IPS-18a (cell line): ENCODE measurements around the gene TMEM131.
"Not testable (repeated sequence)": the region's sequence is repeated elsewhere in the genome, so short reads cannot be mapped to it uniquely, and the experiment has no call there.

Source experiments
- H3K27ac ChIP-seq: one replicate; pipeline ENCODE4 v1.5.1; 2013; ENCODE audit warnings: low read length
- H3K27me3 ChIP-seq: one replicate; pipeline ENCODE4 v1.6.1; 2013; ENCODE audit warnings: mild to moderate bottlenecking, low read length; ENCODE audit not compliant: control insufficient read depth, insufficient read depth
- H3K36me3 ChIP-seq: one replicate; pipeline ENCODE4 v1.6.1; 2013; ENCODE audit warnings: low read depth, low read length; ENCODE audit not compliant: control insufficient read depth
- H3K4me1 ChIP-seq: one replicate; pipeline ENCODE4 v1.6.1; 2013; ENCODE audit warnings: low read depth, low read length; ENCODE audit not compliant: control insufficient read depth
- H3K4me3 ChIP-seq: one replicate; pipeline ENCODE4 v1.5.1; 2013; ENCODE audit warnings: low read length
- H3K9ac ChIP-seq: one replicate; pipeline ENCODE4 v1.6.1; 2013; ENCODE audit warnings: mild to moderate bottlenecking, low read length, moderate library complexity
- H3K9me3 ChIP-seq: one replicate; pipeline ENCODE4 v1.6.1; 2013; ENCODE audit warnings: low read depth, low read length; ENCODE audit not compliant: control insufficient read depth

TMEM131 gene

DNA sequence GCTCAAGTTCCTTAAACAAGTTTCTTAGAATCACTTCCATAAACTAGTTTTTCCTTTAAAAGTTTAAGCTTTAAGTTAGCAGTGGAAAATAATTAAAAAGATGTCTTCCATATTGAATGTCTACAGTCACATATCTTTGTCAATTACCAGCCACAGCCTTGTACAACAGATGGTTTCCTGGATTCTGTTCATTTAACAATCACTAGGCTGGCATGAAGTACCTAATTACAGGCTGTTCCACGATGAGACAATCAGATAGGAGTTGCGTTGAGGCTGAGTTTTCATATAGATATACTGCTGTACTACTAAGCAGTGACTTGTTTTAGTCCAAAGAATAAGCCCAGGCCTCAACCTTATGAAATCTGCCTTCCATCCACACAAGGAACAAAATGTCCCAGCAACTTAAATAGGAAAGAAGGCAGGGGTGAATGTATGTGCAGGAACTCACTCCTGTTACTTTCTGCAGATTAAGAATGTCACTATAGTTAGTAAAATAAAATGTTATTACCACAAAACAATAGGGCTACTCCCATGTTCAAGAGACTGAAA, 151.4 kb downstream of the TMEM131 start:
- H3K4me3 ChIP-seq, result no peak overlapping the region
- no peak overlapping the region for H3K27ac ChIP-seq
- H3K4me1 ChIP-seq, result no peaks in the 10 kb centered on the region
- H3K27me3 ChIP-seq, result no peaks in the 10 kb centered on the region
- peaks cover 4% of the 10 kb centered on the region for H3K36me3 ChIP-seq
- H3K9ac ChIP-seq, result no peak overlapping the region
- no peaks in the 10 kb centered on the region for H3K9me3 ChIP-seq

DNA sequence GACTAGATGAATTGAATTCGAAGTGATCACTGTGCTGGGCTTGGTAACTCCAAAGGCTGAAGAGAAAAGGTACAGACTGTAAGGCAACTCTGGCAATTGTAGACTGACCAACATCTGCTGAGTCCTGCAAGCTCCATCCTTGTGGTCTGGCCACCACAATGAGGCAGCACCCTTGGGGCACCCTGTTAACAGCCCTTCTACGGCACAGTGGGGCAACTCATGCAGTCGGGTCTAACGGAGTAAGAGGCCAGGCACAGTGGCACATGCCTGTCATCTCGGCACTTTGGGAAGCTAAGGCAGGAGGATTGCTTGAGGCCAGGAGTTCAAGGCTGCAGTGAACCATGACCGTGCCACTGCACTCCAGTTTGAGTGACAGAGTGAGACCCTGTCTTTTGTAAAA, 155.6 kb downstream of the TMEM131 start:
- Histone ChIP-seq H3K9ac (no peak overlapping the region), H3K27me3 (no peaks in the 10 kb centered on the region), H3K4me3 (no peak overlapping the region), H3K4me1 (no peaks in the 10 kb centered on the region), H3K36me3 (peaks cover 4% of the 10 kb centered on the region), H3K9me3 (no peaks in the 10 kb centered on the region), H3K27ac (no peak overlapping the region)

DNA sequence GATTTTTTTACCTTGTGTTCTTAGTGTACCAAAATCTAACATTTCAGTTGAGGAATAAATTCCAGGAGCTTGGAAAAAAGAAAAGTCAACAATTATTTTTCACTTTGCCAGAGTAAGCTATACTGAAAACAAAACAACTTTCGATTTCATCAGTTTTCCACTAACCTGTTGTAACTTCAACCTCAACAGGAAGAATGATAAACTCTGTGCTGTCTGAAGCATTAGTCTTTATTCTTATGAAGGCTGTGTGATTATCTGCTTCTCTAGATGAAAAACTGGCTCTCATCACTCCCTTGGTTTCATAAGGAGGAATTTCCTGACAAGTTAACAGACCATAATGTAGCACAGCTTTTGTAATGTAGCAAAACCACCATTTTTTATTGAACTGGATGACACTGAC, 161.1 kb downstream of the TMEM131 start:
- Histone ChIP-seq H3K27ac (no peak overlapping the region), H3K4me1 (peaks cover 6% of the 10 kb centered on the region), H3K4me3 (no peak overlapping the region), H3K9me3 (no peaks in the 10 kb centered on the region), H3K36me3 (peaks cover 1% of the 10 kb centered on the region), H3K27me3 (no peaks in the 10 kb centered on the region), H3K9ac (no peak overlapping the region)

DNA sequence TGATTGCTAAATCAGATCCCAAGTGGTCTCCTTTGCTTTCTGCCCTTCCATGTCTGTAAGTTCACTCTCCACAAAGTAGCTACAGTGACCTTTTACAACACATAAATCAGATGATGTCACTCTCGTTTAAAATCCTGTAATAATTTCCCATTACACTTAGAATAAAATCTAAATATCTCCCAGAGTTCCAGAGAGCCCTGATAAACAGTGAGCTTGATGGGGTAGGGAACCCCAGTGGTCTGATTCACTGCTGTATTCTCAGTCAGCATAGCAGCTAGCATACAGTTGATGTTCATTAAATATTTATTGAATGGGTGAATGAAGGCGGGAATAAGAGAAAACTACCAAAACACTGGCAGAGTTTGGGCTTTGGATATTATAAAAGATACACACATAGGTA, 164.6 kb downstream of the TMEM131 start:
- H3K27ac ChIP-seq, result no peak overlapping the region
- H3K36me3 ChIP-seq, result no peaks in the 10 kb centered on the region
- no peaks in the 10 kb centered on the region for H3K27me3 ChIP-seq
- no peak overlapping the region for H3K4me3 ChIP-seq
- H3K9me3 ChIP-seq, result no peaks in the 10 kb centered on the region
- peaks cover 6% of the 10 kb centered on the region for H3K4me1 ChIP-seq
- no peak overlapping the region for H3K9ac ChIP-seq

DNA sequence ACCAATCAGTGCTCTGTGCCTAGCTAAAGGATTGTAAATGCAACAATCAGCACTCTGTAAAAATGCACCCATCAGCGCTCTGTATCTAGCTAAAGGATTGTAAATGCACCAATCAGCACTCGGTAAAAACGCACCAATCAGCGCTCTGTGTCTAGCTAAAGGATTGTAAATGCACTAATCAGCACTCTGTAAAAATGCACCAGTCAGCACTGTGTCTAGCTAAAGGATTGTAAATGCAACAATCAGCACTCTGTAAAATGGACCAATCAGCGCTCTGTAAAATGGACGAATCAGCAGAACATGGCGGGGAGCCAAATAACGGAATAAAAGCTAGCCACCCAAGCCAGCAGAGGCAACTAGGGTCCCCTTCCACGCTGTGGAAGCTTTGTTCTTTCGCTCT, 166.5 kb downstream of the TMEM131 start:
- H3K4me1 ChIP-seq, H3K36me3 ChIP-seq, H3K9ac ChIP-seq, H3K27ac ChIP-seq, H3K4me3 ChIP-seq, H3K27me3 ChIP-seq, H3K9me3 ChIP-seq: not testable (repeated sequence)

DNA sequence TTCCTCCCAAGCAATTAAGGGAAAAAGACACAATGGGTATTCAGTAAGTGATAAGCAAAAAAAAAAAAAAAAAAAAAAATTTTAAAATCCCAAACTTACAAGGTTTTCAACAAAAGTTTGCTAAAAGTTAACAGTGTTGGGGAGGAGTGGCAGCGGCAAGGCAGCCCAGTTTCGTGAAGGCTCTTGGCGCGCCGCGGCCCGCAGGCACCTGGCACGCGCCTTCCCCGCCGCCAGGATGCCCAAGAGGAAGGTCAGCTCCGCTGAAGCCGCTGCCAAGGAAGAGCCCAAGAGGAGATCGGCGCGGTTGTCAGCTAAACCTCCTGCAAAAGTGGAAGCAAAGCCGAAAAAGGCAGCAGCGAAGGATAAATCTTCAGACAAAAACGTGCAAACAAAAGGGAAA, 168.7 kb downstream of the TMEM131 start:
- H3K36me3 ChIP-seq, H3K9me3 ChIP-seq, H3K9ac ChIP-seq, H3K27me3 ChIP-seq, H3K27ac ChIP-seq, H3K4me3 ChIP-seq: not testable (repeated sequence)
- peaks cover 19% of the 10 kb centered on the region for H3K4me1 ChIP-seq

DNA sequence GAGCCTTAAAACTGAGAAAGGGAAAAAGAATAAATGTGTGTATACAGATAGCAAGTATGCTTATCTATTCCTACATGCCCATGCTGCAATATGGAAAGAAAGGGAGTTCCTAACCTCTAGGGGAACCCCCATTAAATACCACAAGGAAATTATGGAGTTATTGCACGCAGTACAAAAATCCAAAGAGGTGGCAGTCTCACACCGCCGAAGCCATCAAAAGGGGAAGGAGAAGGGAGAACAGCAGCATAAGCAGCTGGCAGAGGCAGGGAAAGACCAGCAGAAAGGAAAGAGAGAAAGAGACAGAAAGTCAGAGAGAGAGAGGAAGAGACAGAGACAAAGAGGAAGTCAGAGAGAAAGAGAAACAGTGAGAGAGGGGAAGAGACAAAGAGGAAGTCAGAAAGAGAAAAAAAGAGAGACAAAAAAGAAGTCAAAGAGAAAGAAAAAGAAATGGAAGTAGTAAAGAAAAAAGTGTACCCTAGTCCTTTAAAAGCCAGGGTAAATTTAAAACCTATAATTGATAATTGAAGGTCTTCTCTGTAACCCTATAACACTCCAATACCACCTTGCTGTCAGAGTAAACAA, 169.4 kb downstream of the TMEM131 start:
- H3K27ac ChIP-seq, H3K27me3 ChIP-seq, H3K9ac ChIP-seq, H3K4me3 ChIP-seq, H3K36me3 ChIP-seq, H3K9me3 ChIP-seq: not testable (repeated sequence)
- peaks cover 20% of the 10 kb centered on the region for H3K4me1 ChIP-seq

DNA sequence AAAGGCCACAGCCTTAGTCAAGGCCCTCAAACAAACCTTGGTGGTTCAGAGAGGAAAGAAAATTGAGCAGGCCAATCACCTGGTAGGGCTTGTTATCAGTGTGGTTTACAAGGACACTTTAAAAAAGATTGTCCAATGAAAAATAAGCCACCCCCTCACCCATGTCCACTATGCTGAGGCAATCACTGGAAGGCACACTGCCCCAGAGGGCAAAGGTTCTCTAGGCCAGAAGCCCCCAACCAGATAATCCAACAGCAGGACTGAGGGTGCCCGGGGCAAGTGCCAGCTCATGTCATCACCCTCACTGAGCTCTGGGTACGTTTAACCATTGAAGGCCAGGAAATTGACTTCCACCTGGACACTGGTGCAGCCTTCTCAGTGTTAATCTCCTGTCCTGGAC, 171.7 kb downstream of the TMEM131 start:
- H3K36me3 ChIP-seq, H3K27ac ChIP-seq, H3K9me3 ChIP-seq, H3K4me3 ChIP-seq, H3K9ac ChIP-seq, H3K27me3 ChIP-seq: not testable (repeated sequence)
- H3K4me1 ChIP-seq, result peaks cover 14% of the 10 kb centered on the region

DNA sequence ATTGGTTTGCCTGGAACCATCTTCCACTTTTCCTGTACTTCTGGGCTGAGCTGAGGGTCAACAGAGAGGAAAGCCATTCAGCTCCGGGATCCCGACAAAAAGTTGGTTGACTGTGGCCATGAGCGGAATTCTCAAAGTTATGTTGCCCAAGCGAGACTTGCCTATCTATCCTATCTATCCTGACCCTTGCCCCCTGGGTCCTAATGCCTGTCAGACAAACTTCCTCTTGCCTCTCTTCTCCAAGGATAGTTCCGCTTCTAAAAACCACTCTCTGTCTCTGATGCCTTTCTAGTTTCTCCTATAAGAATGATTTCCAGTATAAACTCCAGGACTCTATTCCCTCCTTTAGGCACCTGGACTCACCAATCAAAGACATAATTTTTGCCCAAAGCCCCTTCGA, 173.9 kb downstream of the TMEM131 start:
- peaks cover 14% of the 10 kb centered on the region for H3K4me1 ChIP-seq
- not testable (repeated sequence) for H3K9ac ChIP-seq, H3K27ac ChIP-seq, H3K36me3 ChIP-seq, H3K4me3 ChIP-seq, H3K27me3 ChIP-seq, H3K9me3 ChIP-seq

DNA sequence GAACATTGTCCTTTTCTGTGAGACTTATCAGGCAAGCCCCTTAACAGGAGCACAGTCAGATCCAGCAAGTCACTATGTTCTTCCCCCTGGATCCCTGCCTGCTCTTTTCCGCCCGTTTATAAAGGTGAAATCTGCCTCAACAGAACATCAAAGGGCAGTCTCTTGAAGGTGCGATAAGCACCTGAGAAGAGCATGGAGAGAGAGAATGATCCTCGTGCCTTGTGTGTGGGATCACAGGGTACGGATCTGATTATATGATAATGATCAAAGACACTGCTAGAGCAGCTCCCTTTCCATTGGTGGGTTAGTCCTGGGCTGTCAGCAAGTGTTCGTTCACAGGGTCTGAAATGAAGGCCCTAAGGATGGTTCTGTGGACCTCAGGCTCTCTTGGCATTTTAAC, 176.0 kb downstream of the TMEM131 start:
- H3K27me3 ChIP-seq, result no peaks in the 10 kb centered on the region
- H3K36me3 ChIP-seq, result no peaks in the 10 kb centered on the region
- peaks cover 14% of the 10 kb centered on the region for H3K4me1 ChIP-seq
- no peak overlapping the region for H3K27ac ChIP-seq
- H3K9ac ChIP-seq, result no peak overlapping the region
- no peaks in the 10 kb centered on the region for H3K9me3 ChIP-seq
- no peak overlapping the region for H3K4me3 ChIP-seq

DNA sequence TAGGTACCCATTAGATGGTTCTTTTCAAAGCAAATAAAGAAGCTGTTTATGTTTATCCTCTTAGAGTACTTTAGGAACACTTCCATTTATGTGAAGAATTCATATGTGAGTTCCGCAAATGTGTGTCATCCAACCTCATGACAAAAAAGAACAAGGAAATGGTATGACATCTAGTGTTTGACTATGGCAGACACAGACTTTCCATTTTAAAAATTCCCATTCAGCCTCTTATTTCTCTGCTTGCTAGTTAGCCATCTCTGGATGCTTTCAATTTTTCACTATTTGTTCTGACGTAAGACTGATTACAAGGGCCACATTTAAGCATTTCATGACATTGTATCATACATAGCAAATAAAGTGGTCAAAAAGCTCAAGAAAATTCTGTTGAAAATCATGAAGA, 179.3 kb downstream of the TMEM131 start:
- Histone ChIP-seq H3K4me3 (no peak overlapping the region), H3K4me1 (peaks cover 5% of the 10 kb centered on the region), H3K9me3 (no peaks in the 10 kb centered on the region), H3K36me3 (peaks cover 9% of the 10 kb centered on the region), H3K9ac (no peak overlapping the region), H3K27ac (no peak overlapping the region), H3K27me3 (no peaks in the 10 kb centered on the region)

DNA sequence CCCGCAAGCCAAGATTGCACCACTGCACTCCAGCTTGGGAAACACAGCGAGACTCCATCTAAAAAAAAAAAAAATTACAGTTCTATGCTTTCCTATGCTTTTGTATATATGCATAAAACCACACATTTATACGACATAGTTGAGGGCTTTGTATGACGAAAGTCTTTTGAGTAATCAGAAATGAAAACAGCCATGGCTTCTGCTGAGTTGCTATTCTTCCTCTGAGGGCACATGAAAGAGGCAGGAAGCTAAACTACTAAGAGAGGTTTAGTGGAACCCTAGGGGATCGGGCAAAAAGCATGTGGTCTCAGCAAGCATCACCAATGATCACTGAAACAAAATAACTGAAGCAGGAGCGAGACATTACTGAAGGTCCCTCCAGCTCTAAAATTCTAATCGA, 182.8 kb downstream of the TMEM131 start:
- no peak overlapping the region for H3K4me3 ChIP-seq
- peaks cover 5% of the 10 kb centered on the region for H3K4me1 ChIP-seq
- H3K27ac ChIP-seq, result no peak overlapping the region
- H3K36me3 ChIP-seq, result peaks cover 12% of the 10 kb centered on the region
- H3K9me3 ChIP-seq, result no peaks in the 10 kb centered on the region
- H3K9ac ChIP-seq, result no peak overlapping the region
- H3K27me3 ChIP-seq, result no peaks in the 10 kb centered on the region
